ENCODE results near the gene SLC6A5.

GRCh38 chr11:20671856-20672546, 72.6 kb downstream of the SLC6A5 start:
- no peak for TF ChIP-seq SMARCA5 (IDR thresholded peaks at IDR 0.05)
- no peak for TF ChIP-seq HDGF (IDR thresholded peaks at IDR 0.05)
- no peak for TF ChIP-seq SMARCB1 (IDR thresholded peaks at IDR 0.05; ENCODE audit: insufficient read length, low read depth)
- TF ChIP-seq KLF10 (CRISPR knock-in tag; IDR thresholded peaks at IDR 0.05), result no peak
- no peak for TF ChIP-seq POLR2A (conservative IDR thresholded peaks at IDR 0.05)

Data from K562 (cell line).